SJCRH30 (cell line): ENCODE results near the gene DLL4. TPM values are rescaled to one million over a fixed set of nuclear protein-coding genes. Genes with fewer than 3 reads are reported as not detected.

Experiments used
- DNase-seq, 2 experiments: peaks; one replicate each; pipeline ENCODE4 v3.0.0-alpha.2; 2015 to 2020
- H3K27ac ChIP-seq: fragments of 250-450 bp; sonication (Bioruptor Pico); 2 replicates; pipeline ENCODE4 v1.5.1; 2020; ENCODE audit warnings: mild to moderate bottlenecking, moderate library complexity
- H3K27me3 ChIP-seq: fragments of 250-450 bp; sonication (Bioruptor Pico); 2 replicates; pipeline ENCODE4 v1.5.1; 2020; ENCODE audit warnings: mild to moderate bottlenecking, moderate library complexity
- H3K36me3 ChIP-seq: fragments of 250-450 bp; sonication (Bioruptor Pico); 2 replicates; pipeline ENCODE4 v1.5.1; 2020; ENCODE audit warnings: mild to moderate bottlenecking, moderate library complexity
- H3K4me1 ChIP-seq: fragments of 250-450 bp; sonication (Bioruptor Pico); 2 replicates; pipeline ENCODE4 v1.5.1; 2020; ENCODE audit warnings: mild to moderate bottlenecking, moderate library complexity
- H3K4me3 ChIP-seq: fragments of 250-450 bp; sonication (Bioruptor Pico); 2 replicates; pipeline ENCODE4 v1.5.1; 2020; ENCODE audit warnings: mild to moderate bottlenecking, moderate library complexity
- H3K9me3 ChIP-seq: fragments of 250-450 bp; sonication (Bioruptor Pico); replicated peaks from 2 replicates; pipeline ENCODE4 v1.5.1; 2020; ENCODE audit warnings: mild to moderate bottlenecking, moderate library complexity
- total RNA-seq: library from RNA; depleted of rRNA; stranded (reverse); fragments of >200 nt; shearing (Covaris generic); gene quantifications from 2 replicates; pipeline ENCODE4 v1.2.3, GENCODE V29; 2014

DLL4 gene
- total RNA-seq, 1 experiment from 2014 or later, result 0.43 TPM

- peak; percentile 73 to 74 for DNase-seq
- peak overlapping the region; percentile 13; the same call in 1 of the 2 replicates for H3K27ac ChIP-seq
Measured at GRCh38 chr15:40927873-40928806, 1.0 kb upstream of the DLL4 start.

DNA sequence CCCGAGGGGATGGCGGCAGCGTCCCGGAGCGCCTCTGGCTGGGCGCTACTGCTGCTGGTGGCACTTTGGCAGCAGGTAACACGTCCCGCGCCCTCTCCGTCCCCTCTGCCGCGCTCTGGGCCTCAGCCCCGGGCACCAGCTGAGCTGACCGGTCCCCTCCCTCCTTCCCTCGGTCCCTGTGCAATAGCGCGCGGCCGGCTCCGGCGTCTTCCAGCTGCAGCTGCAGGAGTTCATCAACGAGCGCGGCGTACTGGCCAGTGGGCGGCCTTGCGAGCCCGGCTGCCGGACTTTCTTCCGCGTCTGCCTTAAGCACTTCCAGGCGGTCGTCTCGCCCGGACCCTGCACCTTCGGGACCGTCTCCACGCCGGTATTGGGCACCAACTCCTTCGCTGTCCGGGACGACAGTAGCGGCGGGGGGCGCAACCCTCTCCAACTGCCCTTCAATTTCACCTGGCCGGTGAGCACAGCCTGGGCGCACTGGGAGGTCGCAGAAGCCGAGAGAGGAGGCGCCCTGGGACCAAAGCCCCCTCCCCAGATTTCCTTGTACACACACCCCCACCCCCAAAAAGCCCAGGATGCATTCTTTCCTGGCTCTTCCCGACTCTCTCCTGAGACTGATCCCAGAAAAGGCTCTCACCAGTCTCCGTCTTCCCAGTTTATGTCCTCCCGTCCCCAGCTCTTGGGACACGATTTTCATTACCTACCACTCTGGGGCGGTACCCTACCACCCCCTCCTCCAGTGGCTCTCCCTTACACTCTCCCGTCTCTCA, 705 bp downstream of the DLL4 start:
- peaks cover 27% of the 10 kb centered on the region for H3K27me3 ChIP-seq
- H3K27ac ChIP-seq, result no peak overlapping the region
- peak overlapping the region; percentile 56 for H3K4me3 ChIP-seq
- DNase-seq, result peak; percentile 77 to 78
- H3K36me3 ChIP-seq, result no peaks in the 10 kb centered on the region
- no peaks in the 10 kb centered on the region for H3K9me3 ChIP-seq
- H3K4me1 ChIP-seq, result peaks cover 17% of the 10 kb centered on the region; the same call in 1 of the 2 replicates

More at GRCh38 chr15:40927873-40928806, 1.0 kb upstream of the DLL4 start:
- Histone ChIP-seq H3K36me3 (no peaks in the 10 kb centered on the region), H3K9me3 (no peaks in the 10 kb centered on the region), H3K4me3 (peak overlapping the region; percentile 56), H3K27me3 (peaks cover 27% of the 10 kb centered on the region), H3K4me1 (peaks cover 17% of the 10 kb centered on the region; the same call in 1 of the 2 replicates)

- DNase-seq, result peak; percentile 32 to 37
- Histone ChIP-seq H3K4me3 (peak overlapping the region; percentile 56), H3K27me3 (peaks cover 21% of the 10 kb centered on the region), H3K27ac (no peak overlapping the region), H3K36me3 (no peaks in the 10 kb centered on the region), H3K9me3 (no peaks in the 10 kb centered on the region), H3K4me1 (peaks cover 17% of the 10 kb centered on the region; the same call in 1 of the 2 replicates)
Measured at GRCh38 chr15:40930430-40931299, 1.5 kb downstream of the DLL4 start.

- Histone ChIP-seq H3K27me3 (peaks cover 17% of the 10 kb centered on the region), H3K27ac (no peak overlapping the region), H3K4me1 (peaks cover 10% of the 10 kb centered on the region; the same call in 1 of the 2 replicates), H3K36me3 (no peaks in the 10 kb centered on the region), H3K4me3 (no peak overlapping the region), H3K9me3 (no peaks in the 10 kb centered on the region)
- DNase-seq, result no peak
Measured at GRCh38 chr15:40931300-40932142, 2.4 kb downstream of the DLL4 start.

DNA sequence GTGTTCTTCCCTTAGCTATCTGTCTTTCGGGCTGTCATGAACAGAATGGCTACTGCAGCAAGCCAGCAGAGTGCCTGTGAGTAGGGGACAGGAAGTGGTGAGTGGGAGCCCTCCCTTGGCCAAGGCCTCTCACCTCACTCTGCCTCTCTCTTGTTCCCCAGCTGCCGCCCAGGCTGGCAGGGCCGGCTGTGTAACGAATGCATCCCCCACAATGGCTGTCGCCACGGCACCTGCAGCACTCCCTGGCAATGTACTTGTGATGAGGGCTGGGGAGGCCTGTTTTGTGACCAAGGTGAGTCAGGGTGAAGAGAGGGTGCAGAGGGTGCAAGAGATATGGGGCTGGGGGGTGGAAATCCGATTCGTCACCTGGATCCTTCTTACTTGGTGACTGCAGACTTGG, 3.0 kb downstream of the DLL4 start:
- no peak for DNase-seq
- peaks cover 11% of the 10 kb centered on the region for H3K27me3 ChIP-seq
- H3K9me3 ChIP-seq, result no peaks in the 10 kb centered on the region
- no peak overlapping the region for H3K4me3 ChIP-seq
- peaks cover 8% of the 10 kb centered on the region; the same call in 1 of the 2 replicates for H3K4me1 ChIP-seq
- no peaks in the 10 kb centered on the region for H3K36me3 ChIP-seq
- no peak overlapping the region for H3K27ac ChIP-seq

DNA sequence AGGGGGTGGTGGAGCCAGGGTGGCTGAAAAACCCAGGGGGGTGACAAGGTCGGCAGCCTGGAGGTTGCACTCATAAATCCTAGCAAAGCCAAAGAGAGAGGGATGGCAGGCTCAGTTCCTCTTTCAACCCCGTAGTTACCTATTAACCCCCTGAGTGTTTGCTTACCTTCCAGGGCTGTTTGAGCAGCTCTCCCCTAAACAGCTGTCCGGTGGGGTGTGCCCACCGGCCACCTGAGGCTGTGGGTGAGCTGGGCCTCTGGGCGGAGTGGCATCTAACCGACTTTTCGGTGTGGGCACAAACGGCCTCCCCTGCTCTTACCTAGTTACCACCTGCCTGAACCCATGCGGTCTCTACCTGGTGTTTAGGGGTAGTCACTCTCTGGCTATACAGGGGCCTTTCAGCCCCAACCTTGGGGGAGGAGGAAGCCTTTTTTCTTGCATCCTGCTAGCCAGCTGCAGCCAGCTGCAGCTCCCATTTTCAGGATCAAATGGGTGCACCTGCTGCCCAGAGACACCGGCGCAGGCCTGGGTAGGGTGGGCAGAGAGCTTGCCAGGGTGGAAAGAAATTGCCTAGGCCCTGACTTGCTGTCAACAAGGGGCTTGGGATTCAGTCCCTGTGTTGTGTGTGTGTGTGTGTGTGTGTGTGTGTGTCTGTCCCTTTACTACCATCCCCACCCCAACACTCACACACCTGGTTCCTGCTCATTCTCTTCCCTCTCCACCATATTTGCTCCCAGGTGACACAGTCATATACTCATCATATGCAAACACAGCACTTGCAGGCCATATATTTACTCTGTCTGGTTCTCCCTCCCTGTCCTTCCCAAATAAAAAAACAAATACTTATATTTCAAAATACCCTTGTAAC, 3.7 kb downstream of the DLL4 start:
- no peaks in the 10 kb centered on the region for H3K9me3 ChIP-seq
- peaks cover 9% of the 10 kb centered on the region; the same call in 1 of the 2 replicates for H3K4me1 ChIP-seq
- H3K27me3 ChIP-seq, result peaks cover 10% of the 10 kb centered on the region
- no peak overlapping the region for H3K4me3 ChIP-seq
- H3K36me3 ChIP-seq, result no peaks in the 10 kb centered on the region
- H3K27ac ChIP-seq, result no peak overlapping the region
- DNase-seq, result no peak

- no peak for DNase-seq
- Histone ChIP-seq H3K27me3 (peaks cover 10% of the 10 kb centered on the region), H3K4me1 (peaks cover 9% of the 10 kb centered on the region; the same call in 1 of the 2 replicates), H3K27ac (no peak overlapping the region), H3K36me3 (no peaks in the 10 kb centered on the region), H3K9me3 (no peaks in the 10 kb centered on the region), H3K4me3 (no peak overlapping the region)
Measured at GRCh38 chr15:40933517-40933902, 4.4 kb downstream of the DLL4 start.

GRCh38 chr15:40934457-40934856, 5.3 kb downstream of the DLL4 start:
- peaks cover 9% of the 10 kb centered on the region; the same call in 1 of the 2 replicates for H3K4me1 ChIP-seq
- no peaks in the 10 kb centered on the region for H3K36me3 ChIP-seq
- no peaks in the 10 kb centered on the region for H3K9me3 ChIP-seq
- H3K27me3 ChIP-seq, result peaks cover 10% of the 10 kb centered on the region
- H3K4me3 ChIP-seq, result no peak overlapping the region
- no peak for DNase-seq
- H3K27ac ChIP-seq, result no peak overlapping the region

- no peak overlapping the region for H3K4me3 ChIP-seq
- H3K36me3 ChIP-seq, result no peaks in the 10 kb centered on the region
- peaks cover 16% of the 10 kb centered on the region for H3K4me1 ChIP-seq
- H3K27ac ChIP-seq, result no peak overlapping the region
- no peaks in the 10 kb centered on the region for H3K9me3 ChIP-seq
- peaks cover 4% of the 10 kb centered on the region; the same call in 1 of the 2 replicates for H3K27me3 ChIP-seq
- no peak for DNase-seq
Measured at GRCh38 chr15:40936234-40936708, 7.1 kb downstream of the DLL4 start.

DNA sequence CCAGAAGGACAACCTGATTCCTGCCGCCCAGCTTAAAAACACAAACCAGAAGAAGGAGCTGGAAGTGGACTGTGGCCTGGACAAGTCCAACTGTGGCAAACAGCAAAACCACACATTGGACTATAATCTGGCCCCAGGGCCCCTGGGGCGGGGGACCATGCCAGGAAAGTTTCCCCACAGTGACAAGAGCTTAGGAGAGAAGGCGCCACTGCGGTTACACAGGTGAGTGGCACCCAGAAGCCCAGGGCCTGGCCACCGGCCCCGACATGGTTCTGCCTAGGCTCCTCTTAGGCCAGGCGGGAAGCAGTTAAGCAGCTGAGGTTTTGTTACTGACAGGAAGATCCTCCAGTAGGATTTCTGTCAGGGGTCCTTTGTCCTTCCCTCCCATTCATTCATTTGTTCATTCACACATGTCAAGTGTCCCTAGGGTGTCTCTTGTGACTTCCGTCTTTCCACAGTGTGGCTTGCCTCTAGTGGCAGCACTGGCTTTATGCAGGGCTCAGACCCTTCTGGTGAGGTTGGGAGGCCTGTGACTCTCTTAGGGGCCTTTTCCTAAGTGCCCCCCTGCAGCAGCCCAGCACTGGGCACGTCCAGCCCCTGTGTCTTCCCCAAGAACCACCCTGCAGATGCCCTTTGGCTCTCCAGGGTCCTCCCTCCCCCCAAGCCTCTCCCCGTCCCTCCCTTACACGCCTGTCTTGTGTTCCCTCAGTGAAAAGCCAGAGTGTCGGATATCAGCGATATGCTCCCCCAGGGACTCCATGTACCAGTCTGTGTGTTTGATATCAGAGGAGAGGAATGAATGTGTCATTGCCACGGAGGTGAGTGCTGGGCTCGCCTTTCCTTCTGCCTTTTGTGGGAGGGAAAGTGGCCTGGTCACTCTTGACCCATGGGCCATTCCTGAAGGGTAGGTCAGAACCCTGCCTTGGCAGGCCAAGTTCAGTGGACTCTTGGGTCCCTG, 7.8 kb downstream of the DLL4 start:
- Histone ChIP-seq H3K9me3 (no peaks in the 10 kb centered on the region), H3K36me3 (no peaks in the 10 kb centered on the region), H3K27ac (no peak overlapping the region), H3K4me3 (no peak overlapping the region), H3K4me1 (peaks cover 16% of the 10 kb centered on the region), H3K27me3 (no peaks in the 10 kb centered on the region)
- peak in 1 of 2 experiments; percentile 42 for DNase-seq

- Histone ChIP-seq H3K4me3 (no peak overlapping the region), H3K4me1 (peaks cover 20% of the 10 kb centered on the region), H3K27me3 (no peaks in the 10 kb centered on the region), H3K27ac (no peak overlapping the region), H3K9me3 (no peaks in the 10 kb centered on the region), H3K36me3 (no peaks in the 10 kb centered on the region)
- no peak for DNase-seq
Measured at GRCh38 chr15:40937762-40938535, 8.8 kb downstream of the DLL4 start.
